Suppressor macrophage (primary cell): ENCODE data around the gene CFH.
"Not testable (repeated sequence)": the region's sequence is repeated elsewhere in the genome, so short reads cannot be mapped to it uniquely, and the experiment has no call there.

Experiments
- DNase-seq, 4 experiments: peaks; one replicate each; pipeline ENCODE4 v3.0.0-alpha.2; 2020 to 2022

The CFH gene

DNA sequence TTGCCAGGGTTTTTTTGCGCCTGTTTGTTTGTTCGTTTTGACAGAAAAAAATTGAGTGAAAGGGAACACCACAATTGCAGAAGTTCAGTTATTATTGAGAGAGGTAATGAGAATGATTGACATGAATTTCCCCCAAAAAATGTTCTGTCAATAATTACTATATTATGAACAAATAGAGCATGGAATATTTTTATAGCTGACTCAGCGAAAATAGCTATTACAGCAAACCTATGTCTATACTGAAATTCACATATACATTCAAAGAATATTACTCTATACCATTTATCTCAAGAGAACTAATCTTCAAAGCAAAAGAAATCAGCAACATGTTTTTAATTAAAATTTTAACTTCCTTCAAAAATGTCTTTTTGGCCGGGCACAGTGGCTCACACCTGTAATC lies 118.0 kb downstream of the CFH start:
- not testable (repeated sequence) for DNase-seq

DNA sequence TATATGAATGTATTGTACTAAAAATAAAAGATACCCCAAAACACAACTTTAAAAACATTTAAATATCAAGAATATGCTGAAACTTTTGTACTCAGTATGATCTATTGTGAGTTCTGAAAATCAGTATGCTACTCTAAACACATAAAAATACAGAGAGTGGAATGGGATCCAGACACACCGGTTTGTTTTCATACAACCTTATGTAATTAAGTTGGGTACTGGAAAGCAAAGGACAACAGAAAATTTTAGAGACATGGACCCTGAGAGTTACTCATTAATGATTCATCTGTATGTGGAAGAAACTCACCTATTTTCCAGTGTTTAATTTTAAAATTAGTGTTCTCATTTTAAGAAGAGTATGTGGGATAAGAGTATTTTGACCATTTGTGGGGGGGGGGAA lies 121.9 kb downstream of the CFH start:
- no peak for DNase-seq

DNA sequence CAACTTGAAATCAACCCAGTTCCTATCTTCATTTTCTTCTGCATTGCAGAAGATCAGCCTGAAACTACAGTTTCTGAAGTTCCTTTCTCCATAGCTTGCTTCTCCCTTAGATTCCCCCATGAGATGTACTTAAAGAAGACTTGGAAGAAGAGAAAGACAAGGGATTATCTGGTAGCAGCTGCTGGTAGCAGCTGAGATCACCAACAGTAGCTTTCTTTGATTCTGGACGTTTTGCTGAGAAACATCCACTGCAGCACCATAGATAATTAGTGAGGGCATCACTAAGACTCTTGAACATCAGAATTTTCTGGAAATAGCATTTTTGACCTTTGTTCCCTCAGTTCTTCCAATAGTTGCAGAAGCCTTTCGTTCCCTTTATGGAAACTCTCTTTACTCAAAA lies 122.3 kb downstream of the CFH start:
- no peak for DNase-seq

DNA sequence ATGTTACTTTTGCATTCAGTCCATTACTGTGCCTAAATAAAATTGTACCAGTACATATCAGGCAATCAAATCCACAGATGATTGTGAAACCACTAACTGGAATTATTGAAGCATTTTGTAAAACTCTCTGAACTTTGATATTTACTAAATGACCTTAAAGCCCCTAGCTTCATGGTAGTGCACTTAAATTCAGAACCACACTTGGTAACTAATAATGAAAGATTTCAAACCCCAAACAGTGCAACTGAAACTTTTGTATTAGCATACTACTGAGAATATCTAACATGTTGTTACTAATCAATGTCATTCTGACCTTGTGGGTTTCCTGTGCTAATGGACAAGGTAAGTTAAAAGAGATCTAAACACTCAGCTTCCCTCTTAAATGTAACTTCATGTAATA lies 122.8 kb downstream of the CFH start, which contains the start of gene CFHR3:
TSS of gene CFHR3 (plus strand) at position 238 of the 400 bp plus-strand sequence. CDS start at position 285, 47 bp downstream.
- no peak for DNase-seq

DNA sequence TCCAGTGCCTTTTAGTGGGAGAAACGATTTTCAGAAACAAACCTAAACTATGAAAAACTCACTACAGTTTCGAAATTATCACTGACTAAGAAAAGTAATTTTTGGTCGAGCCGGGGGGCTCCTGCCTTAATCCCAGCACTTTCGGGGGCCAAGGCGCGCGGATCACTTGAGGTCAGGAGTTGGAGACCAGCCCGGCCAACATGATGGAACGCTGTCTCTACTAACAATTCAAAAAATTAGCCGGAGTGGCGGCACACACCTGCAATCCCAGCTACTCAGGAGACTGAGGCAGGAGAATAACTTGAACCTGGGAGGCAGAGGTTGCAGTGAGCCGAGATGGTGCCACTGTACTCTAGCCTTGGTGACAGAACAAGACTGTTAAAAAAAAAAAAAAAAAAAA lies 125.8 kb downstream of the CFH start:
- no peak for DNase-seq

- DNase-seq: no peak
Measured at GRCh38 chr1:196779093-196779492, 127.2 kb downstream of the CFH start.

DNA sequence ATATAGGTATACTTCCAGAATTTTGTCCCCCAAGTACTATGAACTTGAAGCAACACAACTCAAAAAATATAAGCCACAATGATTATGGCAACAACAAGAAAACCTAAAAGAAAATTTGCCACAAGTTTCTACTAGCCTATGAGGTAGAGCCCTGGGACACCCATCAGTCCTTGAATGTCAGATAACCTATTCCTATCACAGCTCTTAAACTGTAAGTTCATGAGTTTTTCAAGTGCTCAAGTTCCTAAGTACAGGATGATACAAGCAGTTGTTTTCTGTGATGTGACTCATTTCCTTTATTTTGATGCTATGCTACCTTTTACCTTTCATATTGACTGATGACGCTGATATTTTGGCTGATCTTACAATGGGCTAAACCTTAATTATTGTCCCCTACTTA lies 139.4 kb downstream of the CFH start:
- DNase-seq: not testable (repeated sequence)

GRCh38 chr1:196794103-196794502 lies 142.3 kb downstream of the CFH start:
- DNase-seq: not testable (repeated sequence)
